Liver (tissue), 3 donors: ENCODE data around the gene GOLGA6L9.

ENCODE experiments used
- ATF3 ChIP-seq: IDR thresholded peaks from 2 replicates; pipeline ENCODE4 v1.6.1; 2016; ENCODE audit warnings: antibody characterized with exemption
- CTCF ChIP-seq: fragments of 150-350 bp; IDR thresholded peaks from 2 replicates; pipeline ENCODE4 v1.5.1; 2017; ENCODE audit warnings: improper control_type of control experiment, low read depth, low read length; ENCODE audit not compliant: missing input control
- FOXA2 ChIP-seq: IDR thresholded peaks from 2 replicates; pipeline ENCODE4 v1.6.1; 2016; ENCODE audit warnings: antibody characterized with exemption
- HNF4A ChIP-seq, 2 donors: conservative IDR thresholded peaks; 2 replicates each; pipeline ENCODE4 v1.6.1; 2016; ENCODE audit warnings: antibody characterized with exemption in 2 of 2, mild to moderate bottlenecking in 2 of 2
- MAX ChIP-seq: IDR thresholded peaks from 2 replicates; pipeline ENCODE4 v1.6.1; 2016; ENCODE audit warnings: antibody characterized with exemption
- REST ChIP-seq: IDR thresholded peaks from 2 replicates; pipeline ENCODE4 v1.6.1; 2016; ENCODE audit warnings: antibody characterized with exemption, mild to moderate bottlenecking
- donor health status: healthy.
- donor health status: healthy.

- no peak for TF ChIP-seq CTCF
- no peak for TF ChIP-seq ATF3
- TF ChIP-seq MAX = no peak
- no peak for TF ChIP-seq REST
- no peak for TF ChIP-seq FOXA2
- no peak for TF ChIP-seq HNF4A (conservative IDR thresholded peaks at IDR 0.05)
Observed at GRCh38 chr15:82393671-82394070, 35.9 kb upstream of the GOLGA6L9 start.
